Natural killer cell (primary cell): Measurements from ENCODE around the gene IKZF1. TPM values are rescaled to one million over a fixed set of nuclear protein-coding genes. Genes with fewer than 3 reads are reported as not detected.

Experiments used
- ATAC-seq, 3 donors: fragments of 150-1000 bp in 2 of 3; fragments of 200-7000 bp in 1 of 3; cut with Tn5 transposase; 1 replicate in 1 of 3; 2 replicates in 2 of 3; pipeline ENCODE4 v1.10.0; 2021; ENCODE audit warnings: mild to moderate bottlenecking in 2 of 3, moderate library complexity in 2 of 3
- DNase-seq, 2 donors: peaks; one replicate each; pipeline versions ENCODE4 v3.0.0 to v3.0.0-alpha.2; 2013 to 2021; ENCODE audit warnings: mixed read lengths in 1 of 2
- H3K27ac ChIP-seq: one replicate; pipeline ENCODE4 v1.5.1; 2013; ENCODE audit warnings: mild to moderate bottlenecking, low read length
- H3K27me3 ChIP-seq: one replicate; pipeline ENCODE4 v1.6.1; 2013; ENCODE audit warnings: low read length; ENCODE audit not compliant: control insufficient read depth, insufficient read depth
- H3K36me3 ChIP-seq: one replicate; pipeline ENCODE4 v1.6.1; 2013; ENCODE audit warnings: low read length; ENCODE audit not compliant: control insufficient read depth, insufficient read depth
- H3K4me1 ChIP-seq: one replicate; pipeline ENCODE4 v1.6.1; 2013; ENCODE audit warnings: low read length; ENCODE audit not compliant: control insufficient read depth, insufficient read depth
- H3K4me3 ChIP-seq: one replicate; pipeline ENCODE4 v1.5.1; 2013; ENCODE audit warnings: low read length
- H3K9me3 ChIP-seq: one replicate; pipeline ENCODE4 v1.6.1; 2013; ENCODE audit warnings: low read length; ENCODE audit not compliant: control insufficient read depth, insufficient read depth
- H3K27ac Mint-ChIP-seq, 2 donors: one replicate each; pipeline ENCODE4 v1.8.0; 2022; ENCODE audit warnings: mild to moderate bottlenecking in 2 of 2, mixed read lengths in 2 of 2, moderate library complexity in 1 of 2
- H3K27me3 Mint-ChIP-seq, 2 donors: one replicate each; pipeline ENCODE4 v1.8.0; 2022; ENCODE audit warnings: low read depth in 2 of 2, mixed read lengths in 2 of 2
- H3K36me3 Mint-ChIP-seq: one replicate; pipeline ENCODE4 v1.8.0; 2022; ENCODE audit warnings: mixed read lengths
- H3K4me1 Mint-ChIP-seq, 2 donors: one replicate each; pipeline ENCODE4 v1.8.0; 2022; ENCODE audit warnings: mixed read lengths in 2 of 2
- H3K4me3 Mint-ChIP-seq: one replicate; pipeline ENCODE4 v1.8.0; 2022; ENCODE audit warnings: mild to moderate bottlenecking, moderate library complexity, mixed read lengths
- H3K9me3 Mint-ChIP-seq, 2 donors: one replicate each; pipeline ENCODE4 v1.8.0; 2022; ENCODE audit warnings: mixed read lengths in 2 of 2
- WGBS: methylation state at CpG from one replicate; pipeline ENCODE4 v1.1.7; 2013; ENCODE audit warnings: missing lambda C conversion rate; ENCODE audit not compliant: insufficient coverage; 5-methylcytosine and 5-hydroxymethylcytosine counted together
- intact Hi-C: fragments of 100-400 bp; cut with micrococcal nuclease; formaldehyde crosslinking; loops from one replicate; pipeline ENCODE4 v1.14.2; 2022
- total RNA-seq, 4 donors: library from RNA; stranded (reverse); fragments of 120-200 nt in 1 of 4; gene quantifications; one replicate each; pipeline versions ENCODE4 v1.2.3 to v1.2.4, GENCODE V29; 2013 to 2022
- TF ChIP-seq, protein P1 (sequence below): fragments of 200-600 bp; IDR thresholded peaks from one replicate; pipeline ENCODE4 v1.8.0; 2022; ENCODE audit warnings: antibody characterized with exemption

The IKZF1 gene
- total RNA-seq, 3 donors from 2014 or later (not counting 1 experiment from before 2014, with no cell fraction given) = 294 to 391 (median 350) TPM

DNA sequence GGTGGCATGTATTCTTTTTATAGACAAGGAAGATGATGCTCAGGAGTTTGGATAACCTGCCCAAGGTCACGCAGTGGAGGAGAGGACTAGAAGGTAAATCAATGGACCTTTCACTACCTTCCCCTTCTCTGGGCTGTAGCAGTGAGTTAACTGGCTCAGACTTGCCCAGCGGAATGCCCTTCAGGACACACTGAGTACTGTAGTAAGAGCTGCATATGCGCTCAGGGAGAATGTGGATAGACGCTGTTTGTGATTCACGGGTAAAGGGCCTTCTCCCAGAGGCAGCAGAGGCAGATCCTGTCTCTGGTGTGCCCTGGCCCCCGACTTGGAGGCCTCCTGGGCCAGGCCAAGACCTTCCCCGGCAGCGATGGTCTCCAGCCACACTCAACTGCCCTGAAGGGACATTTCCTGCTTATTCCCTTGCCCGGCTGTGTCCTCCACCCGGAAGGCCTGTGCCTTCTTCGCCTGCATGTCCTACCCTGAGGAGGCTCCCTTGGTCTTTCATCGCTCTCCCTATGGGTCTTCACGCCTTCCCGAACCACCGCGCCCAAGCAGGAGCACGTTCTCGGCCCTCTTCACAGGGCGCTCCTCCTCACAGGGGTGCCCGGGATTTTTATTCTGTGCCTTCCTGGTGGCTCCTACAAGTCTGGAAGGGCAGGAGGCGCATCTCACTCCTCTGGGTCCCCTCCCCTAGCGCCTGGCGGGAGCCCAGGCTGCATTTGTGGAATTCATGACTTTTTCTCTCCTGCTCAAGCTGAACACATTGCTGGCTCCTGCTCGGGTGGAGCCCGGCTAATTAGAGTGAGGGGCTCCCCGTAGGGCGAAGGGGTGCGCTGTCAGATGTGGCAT, 1.8 kb upstream of the IKZF1 start:
- Mint-ChIP-seq H3K27me3 (no peaks in the 10 kb centered on the region), H3K4me1 (peaks cover 29 to 39% of the 10 kb centered on the region in 2 donors), H3K4me3 (peak overlapping the region; percentile 79), H3K9me3 (no peaks in the 10 kb centered on the region), H3K27ac (peak overlapping the region; percentile 67), H3K36me3 (no peaks in the 10 kb centered on the region)
- TF ChIP-seq, protein P1, sequence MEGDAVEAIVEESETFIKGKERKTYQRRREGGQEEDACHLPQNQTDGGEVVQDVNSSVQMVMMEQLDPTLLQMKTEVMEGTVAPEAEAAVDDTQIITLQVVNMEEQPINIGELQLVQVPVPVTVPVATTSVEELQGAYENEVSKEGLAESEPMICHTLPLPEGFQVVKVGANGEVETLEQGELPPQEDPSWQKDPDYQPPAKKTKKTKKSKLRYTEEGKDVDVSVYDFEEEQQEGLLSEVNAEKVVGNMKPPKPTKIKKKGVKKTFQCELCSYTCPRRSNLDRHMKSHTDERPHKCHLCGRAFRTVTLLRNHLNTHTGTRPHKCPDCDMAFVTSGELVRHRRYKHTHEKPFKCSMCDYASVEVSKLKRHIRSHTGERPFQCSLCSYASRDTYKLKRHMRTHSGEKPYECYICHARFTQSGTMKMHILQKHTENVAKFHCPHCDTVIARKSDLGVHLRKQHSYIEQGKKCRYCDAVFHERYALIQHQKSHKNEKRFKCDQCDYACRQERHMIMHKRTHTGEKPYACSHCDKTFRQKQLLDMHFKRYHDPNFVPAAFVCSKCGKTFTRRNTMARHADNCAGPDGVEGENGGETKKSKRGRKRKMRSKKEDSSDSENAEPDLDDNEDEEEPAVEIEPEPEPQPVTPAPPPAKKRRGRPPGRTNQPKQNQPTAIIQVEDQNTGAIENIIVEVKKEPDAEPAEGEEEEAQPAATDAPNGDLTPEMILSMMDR = no peak
- Histone ChIP-seq H3K27me3 (no peaks in the 10 kb centered on the region), H3K36me3 (no peaks in the 10 kb centered on the region), H3K27ac (no peak overlapping the region), H3K4me3 (no peak overlapping the region), H3K4me1 (peaks cover 12% of the 10 kb centered on the region), H3K9me3 (no peaks in the 10 kb centered on the region)
- DNase-seq = no peak
- intact Hi-C loops = no loop called here
- WGBS = 96% methylated on average over 28 of the region's 28 CpGs
- ATAC-seq = no peak

DNA sequence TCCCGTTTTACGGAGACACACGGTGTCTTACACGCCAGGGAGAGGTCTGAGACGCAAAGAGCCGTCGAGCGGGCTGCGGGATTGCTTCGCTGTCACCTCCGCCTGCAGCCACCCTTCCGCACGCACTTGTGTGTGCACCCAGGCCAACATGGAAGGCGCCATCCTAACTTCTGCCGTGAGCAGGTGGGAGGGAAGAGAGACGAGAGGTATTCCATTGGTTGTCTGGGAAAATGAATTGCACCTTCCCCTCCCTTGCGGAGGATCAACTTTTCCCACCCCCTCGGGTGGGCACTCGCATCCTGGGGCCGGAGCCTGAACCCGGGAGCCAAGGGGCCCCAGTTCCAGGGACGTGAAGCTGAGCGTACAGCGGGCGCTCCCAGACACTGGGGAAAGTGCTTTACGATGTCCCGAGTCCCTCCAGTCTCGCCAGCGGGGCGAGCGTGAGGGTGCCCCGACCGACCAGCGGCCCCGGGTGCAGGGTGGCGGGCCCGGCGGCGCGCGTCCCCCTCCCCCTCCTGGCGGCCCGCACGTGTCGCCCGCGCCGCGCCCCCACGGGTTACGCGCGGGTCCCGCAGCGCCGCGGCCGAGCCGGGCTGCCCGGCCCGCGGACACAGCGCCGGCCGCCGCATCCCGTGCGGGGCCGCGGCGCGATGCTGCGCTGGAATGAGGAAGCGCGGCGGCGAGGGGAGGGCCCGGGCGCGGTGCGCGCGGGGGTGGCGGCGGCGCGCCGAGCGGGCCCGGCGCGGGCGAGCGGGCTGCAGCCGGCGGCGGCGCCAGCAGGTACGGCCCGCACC, 984 bp upstream of the IKZF1 start:
- Histone ChIP-seq H3K4me1 (peaks cover 19% of the 10 kb centered on the region), H3K27ac (no peak overlapping the region), H3K27me3 (no peaks in the 10 kb centered on the region), H3K36me3 (peaks cover 4% of the 10 kb centered on the region), H3K9me3 (no peaks in the 10 kb centered on the region), H3K4me3 (peak overlapping the region; percentile 39)
- peak; percentile 39 to 62 (median 52) for ATAC-seq
- Mint-ChIP-seq H3K9me3 (no peaks in the 10 kb centered on the region), H3K27me3 (no peaks in the 10 kb centered on the region), H3K27ac (peak overlapping the region; percentile 67), H3K4me3 (peak overlapping the region; percentile 79), H3K4me1 (peaks cover 37 to 46% of the 10 kb centered on the region in 2 donors), H3K36me3 (no peaks in the 10 kb centered on the region)
- TF ChIP-seq, protein P1 = no peak
- intact Hi-C loops = no loop called here
- 18% methylated on average over 99 of the region's 100 CpGs for WGBS
- peak; percentile 49 to 56 for DNase-seq

DNA sequence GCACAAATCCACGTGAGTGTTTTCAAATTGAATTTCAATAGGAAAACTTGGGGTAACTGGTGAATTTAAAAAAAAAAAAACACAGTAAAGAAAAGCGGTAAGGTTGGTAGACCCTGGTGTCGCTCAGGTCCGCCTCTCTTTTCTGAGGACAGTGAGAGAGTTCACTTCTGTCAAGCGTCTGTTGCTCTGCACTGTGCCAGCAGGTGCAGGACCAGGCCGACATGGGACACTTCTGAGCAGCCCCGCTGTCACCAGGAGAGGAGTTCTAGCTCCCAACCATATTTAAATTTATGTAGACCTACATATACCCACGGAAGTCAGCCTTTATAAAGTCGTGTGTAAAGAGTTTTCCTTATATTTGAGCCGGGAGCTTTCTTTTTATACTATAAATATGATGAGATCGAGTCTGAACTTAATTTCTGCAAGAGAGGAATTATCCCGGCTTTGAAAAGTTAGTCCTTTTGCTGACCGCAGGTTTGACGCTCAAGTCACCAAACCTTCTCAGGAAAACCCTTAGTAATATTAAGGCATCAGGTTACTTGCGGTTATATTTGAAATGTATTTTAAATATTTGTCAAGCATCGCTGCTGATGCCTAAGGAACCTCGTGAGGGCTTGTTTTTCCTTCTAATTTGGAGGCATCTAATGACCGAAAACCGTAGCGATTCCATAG, 531 bp downstream of the IKZF1 start:
- DNase-seq = peak; percentile 46 to 84
- H3K36me3 ChIP-seq = peaks cover 7% of the 10 kb centered on the region
- no peaks in the 10 kb centered on the region for H3K9me3 ChIP-seq
- 0% methylated on average over 13 of the region's 20 CpGs for WGBS
- H3K27me3 ChIP-seq = no peaks in the 10 kb centered on the region
- Mint-ChIP-seq H3K4me1 (peaks cover 47 to 61% of the 10 kb centered on the region in 2 donors), H3K9me3 (no peaks in the 10 kb centered on the region), H3K27me3 (no peaks in the 10 kb centered on the region), H3K4me3 (peak overlapping the region; percentile 99), H3K27ac (peak overlapping the region in 1 of 2 donors; percentile 98), H3K36me3 (no peaks in the 10 kb centered on the region)
- intact Hi-C loops = no loop called here
- TF ChIP-seq, protein P1 = no peak
- peak overlapping the region; percentile 96 for H3K4me3 ChIP-seq
- H3K27ac ChIP-seq = peak overlapping the region; percentile 93
- ATAC-seq = peak; percentile 51 to 68 (median 65)
- H3K4me1 ChIP-seq = peaks cover 25% of the 10 kb centered on the region
